ENCODE measurements around the gene AKR1D1.

- TF ChIP-seq, protein P1, sequence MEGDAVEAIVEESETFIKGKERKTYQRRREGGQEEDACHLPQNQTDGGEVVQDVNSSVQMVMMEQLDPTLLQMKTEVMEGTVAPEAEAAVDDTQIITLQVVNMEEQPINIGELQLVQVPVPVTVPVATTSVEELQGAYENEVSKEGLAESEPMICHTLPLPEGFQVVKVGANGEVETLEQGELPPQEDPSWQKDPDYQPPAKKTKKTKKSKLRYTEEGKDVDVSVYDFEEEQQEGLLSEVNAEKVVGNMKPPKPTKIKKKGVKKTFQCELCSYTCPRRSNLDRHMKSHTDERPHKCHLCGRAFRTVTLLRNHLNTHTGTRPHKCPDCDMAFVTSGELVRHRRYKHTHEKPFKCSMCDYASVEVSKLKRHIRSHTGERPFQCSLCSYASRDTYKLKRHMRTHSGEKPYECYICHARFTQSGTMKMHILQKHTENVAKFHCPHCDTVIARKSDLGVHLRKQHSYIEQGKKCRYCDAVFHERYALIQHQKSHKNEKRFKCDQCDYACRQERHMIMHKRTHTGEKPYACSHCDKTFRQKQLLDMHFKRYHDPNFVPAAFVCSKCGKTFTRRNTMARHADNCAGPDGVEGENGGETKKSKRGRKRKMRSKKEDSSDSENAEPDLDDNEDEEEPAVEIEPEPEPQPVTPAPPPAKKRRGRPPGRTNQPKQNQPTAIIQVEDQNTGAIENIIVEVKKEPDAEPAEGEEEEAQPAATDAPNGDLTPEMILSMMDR (IDR thresholded peaks at IDR 0.05; ENCODE audit: low read length), result no peak
- TF ChIP-seq EZH2 (optimal IDR thresholded peaks at IDR 0.05; ENCODE audit: low read depth, low read length) (no peak), EZH2phosphoT487 (IDR thresholded peaks at IDR 0.05; ENCODE audit: low read length) (no peak)
Observed at GRCh38 chr7:138074121-138074520, 2.1 kb upstream of the AKR1D1 start.
